Neutrophil (primary cell): Measurements from ENCODE around the gene ZFP69.
"Not testable (repeated sequence)": the region's sequence is repeated elsewhere in the genome, so short reads cannot be mapped to it uniquely, and the experiment has no call there.

Experiments
- H3K27ac ChIP-seq: fragments of 200-600 bp; sonication (generic); 2 replicates; pipeline ENCODE4 v1.5.1; 2016; ENCODE audit warnings: mild to moderate bottlenecking, moderate library complexity
- H3K27me3 ChIP-seq: fragments of 200-600 bp; sonication (generic); 2 replicates; pipeline ENCODE4 v1.6.0; 2016; ENCODE audit warnings: mild to moderate bottlenecking
- H3K36me3 ChIP-seq: fragments of 200-600 bp; sonication (generic); 2 replicates; pipeline ENCODE4 v1.5.1; 2017
- H3K4me1 ChIP-seq, 2 experiments: fragments of 200-600 bp in 1 of 2; sonication (generic) in 1 of 2; 1 replicate in 1 of 2; 2 replicates in 1 of 2; pipeline versions ENCODE4 v1.5.1 to v1.6.1; 2013 to 2016; ENCODE audit warnings: low read depth in 1 of 2, low read length in 1 of 2, mild to moderate bottlenecking in 1 of 2, moderate library complexity in 1 of 2; ENCODE audit not compliant: control insufficient read depth in 1 of 2, insufficient read depth in 1 of 2
- H3K4me3 ChIP-seq, 2 experiments: fragments of 200-600 bp in 1 of 2; sonication (generic) in 1 of 2; 1 replicate in 1 of 2; 2 replicates in 1 of 2; pipeline ENCODE4 v1.5.1; 2013 to 2016; ENCODE audit warnings: low read depth in 1 of 2, low read length in 1 of 2, mild to moderate bottlenecking in 1 of 2, moderate library complexity in 1 of 2
- H3K9me3 ChIP-seq: fragments of 200-600 bp; sonication (generic); 2 replicates; pipeline ENCODE4 v1.5.1; 2016
- TF ChIP-seq, protein P1 (sequence below): fragments of 200-600 bp; sonication (generic); IDR thresholded peaks from 2 replicates; pipeline ENCODE4 v1.5.1; 2016; ENCODE audit warnings: antibody characterized with exemption

Gene ZFP69

DNA sequence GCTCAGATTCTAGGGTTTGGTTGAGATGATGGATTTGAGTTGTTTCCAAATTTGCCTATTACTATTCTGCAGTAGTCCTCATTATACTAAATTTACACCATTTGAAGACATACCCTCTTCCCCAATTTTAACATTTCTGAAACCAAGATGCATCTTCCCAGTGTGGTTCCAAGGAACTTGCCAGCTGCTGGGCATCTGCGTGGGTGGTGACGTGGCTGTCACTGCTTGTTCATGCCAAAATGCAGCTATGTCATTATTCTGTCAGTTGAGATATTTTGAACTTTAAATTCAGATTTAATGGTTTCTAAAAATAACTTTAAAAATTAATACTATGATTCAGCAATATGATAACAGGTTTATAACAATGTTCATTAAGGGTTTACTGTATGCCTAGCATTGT, 1.2 kb downstream of the ZFP69 start:
- TF ChIP-seq, protein P1, sequence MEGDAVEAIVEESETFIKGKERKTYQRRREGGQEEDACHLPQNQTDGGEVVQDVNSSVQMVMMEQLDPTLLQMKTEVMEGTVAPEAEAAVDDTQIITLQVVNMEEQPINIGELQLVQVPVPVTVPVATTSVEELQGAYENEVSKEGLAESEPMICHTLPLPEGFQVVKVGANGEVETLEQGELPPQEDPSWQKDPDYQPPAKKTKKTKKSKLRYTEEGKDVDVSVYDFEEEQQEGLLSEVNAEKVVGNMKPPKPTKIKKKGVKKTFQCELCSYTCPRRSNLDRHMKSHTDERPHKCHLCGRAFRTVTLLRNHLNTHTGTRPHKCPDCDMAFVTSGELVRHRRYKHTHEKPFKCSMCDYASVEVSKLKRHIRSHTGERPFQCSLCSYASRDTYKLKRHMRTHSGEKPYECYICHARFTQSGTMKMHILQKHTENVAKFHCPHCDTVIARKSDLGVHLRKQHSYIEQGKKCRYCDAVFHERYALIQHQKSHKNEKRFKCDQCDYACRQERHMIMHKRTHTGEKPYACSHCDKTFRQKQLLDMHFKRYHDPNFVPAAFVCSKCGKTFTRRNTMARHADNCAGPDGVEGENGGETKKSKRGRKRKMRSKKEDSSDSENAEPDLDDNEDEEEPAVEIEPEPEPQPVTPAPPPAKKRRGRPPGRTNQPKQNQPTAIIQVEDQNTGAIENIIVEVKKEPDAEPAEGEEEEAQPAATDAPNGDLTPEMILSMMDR, result no peak
- Histone ChIP-seq H3K4me1 (peaks cover 10 to 11% of the 10 kb centered on the region in 2 experiments), H3K9me3 (peaks cover 5% of the 10 kb centered on the region), H3K27me3 (no peaks in the 10 kb centered on the region), H3K4me3 (no peak overlapping the region), H3K27ac (no peak overlapping the region), H3K36me3 (no peaks in the 10 kb centered on the region)

DNA sequence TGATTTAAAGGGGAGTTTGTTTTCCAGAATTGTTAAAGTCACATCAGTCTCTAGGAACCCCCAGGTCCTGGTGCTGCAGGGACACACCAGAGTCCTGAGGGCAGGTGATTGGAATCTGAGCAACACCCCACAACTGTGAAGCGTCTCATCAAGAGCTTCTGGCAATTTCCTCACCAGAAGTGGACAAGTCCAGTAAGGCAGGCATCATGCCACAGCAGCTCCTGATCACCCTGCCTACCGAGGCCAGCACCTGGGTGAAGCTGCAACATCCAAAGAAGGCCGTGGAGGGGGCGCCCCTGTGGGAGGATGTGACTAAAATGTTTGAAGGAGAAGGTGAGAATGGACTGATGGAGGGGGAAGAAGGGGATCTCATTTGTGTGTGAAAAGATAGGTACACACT, 2.1 kb downstream of the ZFP69 start:
- H3K9me3 ChIP-seq, result peaks cover 10% of the 10 kb centered on the region
- peaks cover 10 to 11% of the 10 kb centered on the region in 2 experiments for H3K4me1 ChIP-seq
- no peak overlapping the region for H3K4me3 ChIP-seq
- TF ChIP-seq, protein P1, result no peak
- no peaks in the 10 kb centered on the region for H3K27me3 ChIP-seq
- H3K36me3 ChIP-seq, result no peaks in the 10 kb centered on the region
- H3K27ac ChIP-seq, result no peak overlapping the region

DNA sequence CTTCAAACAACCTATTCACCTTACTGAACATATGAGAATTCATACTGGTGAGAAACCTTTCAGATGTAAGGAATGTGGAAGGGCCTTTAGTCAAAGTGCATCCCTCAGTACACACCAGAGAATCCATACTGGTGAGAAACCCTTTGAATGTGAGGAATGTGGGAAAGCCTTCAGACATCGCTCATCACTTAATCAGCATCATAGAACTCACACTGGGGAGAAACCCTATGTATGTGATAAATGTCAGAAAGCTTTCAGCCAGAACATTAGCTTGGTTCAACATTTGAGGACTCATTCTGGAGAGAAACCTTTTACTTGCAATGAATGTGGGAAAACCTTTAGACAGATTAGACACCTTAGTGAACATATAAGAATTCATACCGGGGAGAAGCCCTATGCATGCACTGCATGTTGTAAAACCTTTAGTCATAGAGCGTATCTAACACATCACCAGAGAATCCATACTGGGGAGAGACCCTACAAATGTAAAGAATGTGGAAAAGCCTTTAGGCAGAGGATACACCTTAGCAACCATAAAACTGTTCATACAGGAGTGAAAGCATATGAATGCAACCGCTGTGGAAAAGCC, 18.3 kb downstream of the ZFP69 start:
- TF ChIP-seq, protein P1, result no peak
- Histone ChIP-seq H3K36me3 (no peaks in the 10 kb centered on the region), H3K4me3 (no peak overlapping the region), H3K27ac (no peak overlapping the region), H3K4me1 (no peaks in the 10 kb centered on the region), H3K9me3 (peaks cover 33% of the 10 kb centered on the region), H3K27me3 (no peaks in the 10 kb centered on the region)

DNA sequence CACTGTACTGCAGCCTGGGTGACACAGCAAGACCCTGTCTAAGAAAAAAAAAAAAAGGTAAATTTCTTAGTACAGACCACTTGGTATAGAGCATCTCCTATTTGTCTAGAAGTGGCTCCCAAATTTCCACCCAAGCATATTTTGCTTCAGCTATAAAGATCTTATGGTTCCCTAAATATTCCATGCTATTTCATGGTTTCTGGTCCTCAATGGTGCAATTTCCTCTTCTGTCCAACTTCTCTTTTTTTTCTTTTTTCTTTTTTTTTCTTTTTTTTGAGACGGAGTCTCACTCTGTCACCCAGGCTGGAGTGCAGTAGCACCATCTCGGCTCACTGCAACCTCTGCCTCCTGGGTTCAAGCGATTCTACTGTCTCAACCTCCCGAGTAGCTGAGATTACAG, 25.6 kb downstream of the ZFP69 start:
- not testable (repeated sequence) for H3K27me3 ChIP-seq, H3K36me3 ChIP-seq, H3K4me1 ChIP-seq, H3K27ac ChIP-seq, H3K4me3 ChIP-seq
- H3K9me3 ChIP-seq, result peaks cover 12% of the 10 kb centered on the region

DNA sequence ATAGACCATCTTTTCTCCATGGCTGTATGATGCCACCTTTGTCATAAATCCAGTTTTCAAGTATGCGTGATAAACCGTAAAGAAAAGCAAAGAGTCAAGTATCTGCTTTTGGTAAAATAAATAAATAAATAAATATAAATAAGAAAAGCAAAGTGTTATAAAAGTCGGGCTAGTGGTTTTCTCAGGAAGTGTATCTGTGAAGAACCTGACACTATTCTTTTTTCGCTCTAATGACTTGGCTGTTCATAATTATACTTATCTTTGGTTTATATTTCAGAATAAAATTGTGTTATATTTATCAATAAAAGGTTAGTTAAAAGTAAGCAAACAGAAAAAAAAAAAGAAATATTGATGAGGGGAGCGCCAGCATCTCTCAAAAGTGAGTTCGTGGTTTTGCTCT, 30.9 kb downstream of the ZFP69 start:
- TF ChIP-seq, protein P1, result no peak
- H3K4me1 ChIP-seq, result peaks cover 10 to 15% of the 10 kb centered on the region in 2 experiments
- H3K27ac ChIP-seq, result peak overlapping the region; percentile 71
- peaks cover 2% of the 10 kb centered on the region for H3K9me3 ChIP-seq
- H3K4me3 ChIP-seq, result peak overlapping the region; percentile 80 to 85
- no peaks in the 10 kb centered on the region for H3K36me3 ChIP-seq
- no peaks in the 10 kb centered on the region for H3K27me3 ChIP-seq

DNA sequence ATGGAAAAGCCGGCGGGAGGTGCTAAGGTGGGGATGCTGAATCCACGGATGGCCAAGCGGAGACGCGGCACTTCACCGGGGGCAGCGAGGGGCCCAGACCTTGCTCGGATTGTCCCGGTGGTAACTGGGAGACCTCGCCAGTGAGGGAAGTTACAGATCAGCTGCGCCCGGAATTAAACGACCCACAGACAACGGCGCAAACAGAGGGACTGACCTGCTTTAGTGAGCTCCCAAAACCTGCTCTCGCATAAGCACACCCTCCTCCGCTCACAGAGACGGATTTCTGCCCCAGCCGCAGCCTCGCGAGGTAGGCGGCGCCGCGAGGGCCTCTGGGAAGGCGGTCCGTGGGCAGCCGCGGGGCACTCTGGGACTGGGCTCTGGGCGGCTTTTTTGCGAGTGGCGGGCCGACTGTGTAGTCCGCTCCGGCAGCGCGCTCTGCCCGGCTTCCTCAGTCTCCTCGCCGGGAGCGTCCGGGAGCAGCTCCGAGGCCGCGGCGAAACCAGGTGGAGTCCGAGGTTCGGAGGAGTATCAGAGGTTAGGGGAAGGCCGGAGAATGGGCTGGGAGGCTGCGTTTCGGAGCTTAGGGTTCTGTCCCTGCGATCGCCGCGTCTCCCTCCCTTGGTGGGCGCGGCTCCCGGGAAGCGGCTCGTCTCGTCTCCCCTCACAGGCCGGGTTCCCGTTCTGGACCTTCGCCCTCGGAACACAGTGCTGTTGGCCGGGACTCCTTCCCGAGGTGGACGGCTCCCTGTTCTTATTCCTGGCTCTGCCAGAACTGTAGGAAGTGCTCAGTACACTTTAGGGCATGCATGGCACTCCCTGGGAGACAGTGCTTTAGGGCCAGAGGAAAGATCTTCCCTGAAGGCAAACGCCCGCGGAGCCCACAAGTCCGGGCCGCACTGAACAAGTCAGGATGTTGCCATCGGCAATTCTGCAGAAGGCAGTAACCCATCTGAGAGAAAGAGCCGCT, 31.6 kb downstream of the ZFP69 start, which contains the start of gene EXO5:
Gene EXO5 (plus strand): TSS at position 393 of the 967 bp plus-strand sequence. CDS start 5,778 bp downstream, outside the sequence.
- Histone ChIP-seq H3K4me3 (peak within 1 kb of the TSS; percentile 80 to 85), H3K9me3 (peaks cover 2% of the 10 kb centered on the region), H3K36me3 (no peaks in the 10 kb centered on the region), H3K27me3 (no peaks in the 10 kb centered on the region), H3K4me1 (peaks cover 10 to 15% of the 10 kb centered on the region in 2 experiments), H3K27ac (peak within 1 kb of the TSS; percentile 71)
- TF ChIP-seq, protein P1, result no peak
